SK-N-SH treated with all-trans-retinoic acid at 6 μM for 48 hours (cell line): ENCODE data around the gene MRPL9.

Experiments
- ARNTL ChIP-seq: fragments of 450-650 bp; formaldehyde crosslinking; IDR thresholded peaks from 2 replicates; pipeline ENCODE4 v1.5.0; 2020; ENCODE audit warnings: low read depth, mild to moderate bottlenecking, moderate library complexity, borderline replicate concordance
- CSDC2 ChIP-seq: fragments of 250-450 bp; sonication (Bioruptor Pico); IDR thresholded peaks from 2 replicates; pipeline ENCODE4 v1.5.0; 2020; ENCODE audit warnings: mild to moderate bottlenecking, moderate library complexity
- GLIS3 ChIP-seq: fragments of 250-450 bp; sonication (Bioruptor Pico); IDR thresholded peaks from 2 replicates; pipeline ENCODE4 v1.5.0; 2020; ENCODE audit warnings: mild to moderate bottlenecking, moderate library complexity
- ISL1 ChIP-seq: fragments of 250-450 bp; sonication (Bioruptor Pico); IDR thresholded peaks from 2 replicates; pipeline ENCODE4 v2.1.2; 2022; ENCODE audit warnings: mild to moderate bottlenecking, moderate library complexity
- PATZ1 ChIP-seq: fragments of 250-450 bp; sonication (Bioruptor Pico); IDR thresholded peaks from 2 replicates; pipeline ENCODE4 v1.8.0; 2020; ENCODE audit warnings: mild to moderate bottlenecking, moderate library complexity, borderline replicate concordance
- POU6F1 ChIP-seq: fragments of 250-450 bp; sonication (Bioruptor Pico); IDR thresholded peaks from 2 replicates; pipeline ENCODE4 v1.8.0; 2021; ENCODE audit warnings: low read depth, mild to moderate bottlenecking, moderate library complexity, borderline replicate concordance
- RARB ChIP-seq: fragments of 250-450 bp; sonication (Bioruptor Pico); IDR thresholded peaks from 2 replicates; pipeline ENCODE4 v1.8.0; 2021; ENCODE audit warnings: mild to moderate bottlenecking, moderate library complexity
- TCF4 ChIP-seq: fragments of 250-450 bp; sonication (Bioruptor Pico); IDR thresholded peaks from 2 replicates; pipeline ENCODE4 v1.8.0; 2021; ENCODE audit warnings: mild to moderate bottlenecking, moderate library complexity, borderline replicate concordance
- TOX ChIP-seq: fragments of 250-450 bp; sonication (Bioruptor Pico); IDR thresholded peaks from 2 replicates; pipeline ENCODE4 v1.8.0; 2021; ENCODE audit warnings: mild to moderate bottlenecking, moderate library complexity, borderline replicate concordance
- TSHZ2 ChIP-seq: fragments of 250-450 bp; sonication (Bioruptor Pico); IDR thresholded peaks from 2 replicates; pipeline ENCODE4 v1.5.0; 2020; ENCODE audit warnings: mild to moderate bottlenecking, moderate library complexity
- ZC3H10 ChIP-seq: fragments of 250-450 bp; sonication (Bioruptor Pico); IDR thresholded peaks from 2 replicates; pipeline ENCODE4 v1.5.1; 2021; ENCODE audit warnings: mild to moderate bottlenecking, moderate library complexity
- ZFP3 ChIP-seq: fragments of 250-450 bp; sonication (Bioruptor Pico); IDR thresholded peaks from 2 replicates; pipeline ENCODE4 v1.5.0; 2020; ENCODE audit warnings: mild to moderate bottlenecking, moderate library complexity
- ZNF8 ChIP-seq: fragments of 450-650 bp; formaldehyde crosslinking; IDR thresholded peaks from 2 replicates; pipeline ENCODE4 v1.5.0; 2020; ENCODE audit warnings: mild to moderate bottlenecking, moderate library complexity

- TF ChIP-seq TSHZ2 (CRISPR knock-in tag) = no peak
- TF ChIP-seq GLIS3 (CRISPR knock-in tag) = no peak
- TF ChIP-seq ARNTL (CRISPR knock-in tag) = no peak
- no peak for TF ChIP-seq ISL1
- no peak for TF ChIP-seq RARB (CRISPR knock-in tag)
- no peak for TF ChIP-seq PATZ1
- no peak for TF ChIP-seq CSDC2 (CRISPR knock-in tag)
- TF ChIP-seq TCF4 = no peak
- TF ChIP-seq POU6F1 (CRISPR knock-in tag) = no peak
- no peak for TF ChIP-seq ZNF8 (CRISPR knock-in tag)
- TF ChIP-seq ZFP3 (CRISPR knock-in tag) = no peak
- TF ChIP-seq TOX (CRISPR knock-in tag) = no peak
- no peak for TF ChIP-seq ZC3H10 (CRISPR knock-in tag)
These were observed 23.5 kb downstream of the MRPL9 start for GRCh38 chr1:151739590-151740355.
